ENCODE results near the gene NT5DC2. TPM values are rescaled to one million over a fixed set of nuclear protein-coding genes. Genes with fewer than 3 reads are reported as not detected.

The NT5DC2 gene
- total RNA-seq, 4 donors from 2014 or later = 18.3 to 50.3 (median 39.5) TPM

GRCh38 chr3:52490939-52491526 lies 42.6 kb downstream of the NT5DC2 start:
- no peak for ATAC-seq (ENCODE audit: low FRiP score)
- TF ChIP-seq CTCF (IDR thresholded peaks at IDR 0.05) = no peak
- no peak for DNase-seq (ENCODE audit: low spot score)

GRCh38 chr3:52490035-52490938 lies 43.4 kb downstream of the NT5DC2 start:
- TF ChIP-seq CTCF (IDR thresholded peaks at IDR 0.05) = no peak
- no peak for ATAC-seq (ENCODE audit: low FRiP score)
- DNase-seq (ENCODE audit: low spot score) = no peak

- TF ChIP-seq CTCF (IDR thresholded peaks at IDR 0.05) = no peak
- ATAC-seq (ENCODE audit: low FRiP score) = no peak
- DNase-seq (ENCODE audit: low spot score) = no peak
These were observed 44.2 kb downstream of the NT5DC2 start for GRCh38 chr3:52489453-52489852.

- no peak for DNase-seq (ENCODE audit: low spot score)
- no peak for ATAC-seq (ENCODE audit: low FRiP score)
- no peak for TF ChIP-seq CTCF (IDR thresholded peaks at IDR 0.05)
These were observed 44.9 kb downstream of the NT5DC2 start for GRCh38 chr3:52488746-52489145.

- no peak for TF ChIP-seq CTCF (IDR thresholded peaks at IDR 0.05)
- no peak for ATAC-seq (ENCODE audit: low FRiP score)
- DNase-seq (ENCODE audit: low spot score) = no peak
These were observed 45.6 kb downstream of the NT5DC2 start for GRCh38 chr3:52487788-52488691.

- DNase-seq (ENCODE audit: low spot score) = no peak
- no peak for TF ChIP-seq CTCF (IDR thresholded peaks at IDR 0.05)
- no peak for ATAC-seq (ENCODE audit: low FRiP score)
These were observed 46.4 kb downstream of the NT5DC2 start for GRCh38 chr3:52487050-52487787.
